HepG2 (cell line): ENCODE measurements around the gene FAM174C. TPM values are rescaled to one million over a fixed set of nuclear protein-coding genes. Genes with fewer than 3 reads are reported as not detected.
A peak's percentile ranks its signal among the peaks of the same experiment; 100 is the strongest.

ENCODE experiments used
- CEBPG ChIP-seq: IDR thresholded peaks from 2 replicates; pipeline ENCODE4 v1.6.1; 2016
- FOXP1 ChIP-seq, 2 experiments: fragments of 450-650 bp in 1 of 2; IDR thresholded peaks; 2 replicates each; pipeline ENCODE4 v1.6.1; 2017 to 2018; ENCODE audit warnings: antibody characterized with exemption in 1 of 2
- MTA3 ChIP-seq: sonication (generic); formaldehyde crosslinking; IDR thresholded peaks from 2 replicates; pipeline ENCODE4 v1.4.0; 2020; ENCODE audit warnings: missing genetic modification reagents
- SMAD3 ChIP-seq: sonication (generic); formaldehyde crosslinking; IDR thresholded peaks from 2 replicates; pipeline ENCODE4 v1.4.0; 2020; ENCODE audit warnings: missing genetic modification reagents
- U2AF2 ChIP-seq: fragments of 200-400 bp; formaldehyde crosslinking; IDR thresholded peaks from 2 replicates; pipeline ENCODE4 v1.6.1; 2017; ENCODE audit warnings: low read depth, mild to moderate bottlenecking, low read length
- ZBTB42 ChIP-seq: sonication (generic); formaldehyde crosslinking; IDR thresholded peaks from 2 replicates; pipeline ENCODE4 v1.5.0; 2020; ENCODE audit warnings: mild to moderate bottlenecking, missing genetic modification reagents
- ZNF557 ChIP-seq: sonication (generic); formaldehyde crosslinking; IDR thresholded peaks from 2 replicates; pipeline ENCODE4 v1.4.0; 2020; ENCODE audit warnings: missing genetic modification reagents
- ZNF772 ChIP-seq: sonication (generic); formaldehyde crosslinking; IDR thresholded peaks from 2 replicates; pipeline ENCODE4 v1.5.0; 2020; ENCODE audit warnings: mild to moderate bottlenecking, missing genetic modification reagents
- ZNF891 ChIP-seq: sonication (generic); formaldehyde crosslinking; IDR thresholded peaks from 2 replicates; pipeline ENCODE4 v1.5.0; 2020; ENCODE audit warnings: mild to moderate bottlenecking, missing genetic modification reagents
- polyA plus RNA-seq, 8 experiments: library from polyadenylated mRNA; depleted of rRNA in 3 of 8; stranded (reverse) in 7 of 8; unstranded in 1 of 8; fragments of >200 nt; fragmentation: Illumina TruSeq in 4 of 8; extraction: Trizol in 4 of 8; gene quantifications; 2 replicates each; pipeline versions ENCODE4 v1.2.1 to v1.2.3, GENCODE V29; 2011 to 2016; ENCODE audit warnings: low read depth in 4 of 8, missing spikeins in 1 of 8, mixed read lengths in 1 of 8; ENCODE audit not compliant: insufficient read depth in 1 of 8
- total RNA-seq, 5 experiments: library from RNA; depleted of rRNA; stranded (reverse); fragments of >200 nt; fragmentation: Illumina TruSeq; extraction: Trizol; gene quantifications; 2 replicates each; pipeline ENCODE4 v1.2.3, GENCODE V29; 2016; ENCODE audit warnings: low read depth in 1 of 5
- TF ChIP-seq, protein P1 (sequence below): IDR thresholded peaks from 2 replicates; pipeline ENCODE4 v1.4.0; 2020; ENCODE audit warnings: mild to moderate bottlenecking, missing genetic modification reagents
- TF ChIP-seq, protein P2 (sequence below): IDR thresholded peaks from 2 replicates; pipeline ENCODE4 v1.6.1; 2016
- TF ChIP-seq, protein P3 (sequence below): sonication (generic); formaldehyde crosslinking; IDR thresholded peaks from 2 replicates; pipeline ENCODE4 v1.8.1; 2023; ENCODE audit warnings: mild to moderate bottlenecking, moderate library complexity, missing genetic modification reagents
- TF ChIP-seq, protein P4 (sequence below): sonication (generic); formaldehyde crosslinking; IDR thresholded peaks from 2 replicates; pipeline ENCODE4 v1.4.0; 2020; ENCODE audit warnings: missing genetic modification reagents, mild to moderate bottlenecking, borderline replicate concordance
- TF ChIP-seq, protein P5 (sequence below): sonication (generic); formaldehyde crosslinking; IDR thresholded peaks from 2 replicates; pipeline ENCODE4 v1.4.0; 2020; ENCODE audit warnings: missing genetic modification reagents; ENCODE audit errors: not compliant biosample characterization
- TF ChIP-seq, protein P6 (sequence below): sonication (generic); formaldehyde crosslinking; IDR thresholded peaks from 2 replicates; pipeline ENCODE4 v1.4.0; 2020; ENCODE audit warnings: missing genetic modification reagents, borderline replicate concordance

Gene FAM174C
- total and polyA plus RNA-seq, 2 of the 13 experiments (the other 11 are each of a cell fraction or from before 2014, with no cell fraction given): 19.5 to 31.3 TPM

DNA sequence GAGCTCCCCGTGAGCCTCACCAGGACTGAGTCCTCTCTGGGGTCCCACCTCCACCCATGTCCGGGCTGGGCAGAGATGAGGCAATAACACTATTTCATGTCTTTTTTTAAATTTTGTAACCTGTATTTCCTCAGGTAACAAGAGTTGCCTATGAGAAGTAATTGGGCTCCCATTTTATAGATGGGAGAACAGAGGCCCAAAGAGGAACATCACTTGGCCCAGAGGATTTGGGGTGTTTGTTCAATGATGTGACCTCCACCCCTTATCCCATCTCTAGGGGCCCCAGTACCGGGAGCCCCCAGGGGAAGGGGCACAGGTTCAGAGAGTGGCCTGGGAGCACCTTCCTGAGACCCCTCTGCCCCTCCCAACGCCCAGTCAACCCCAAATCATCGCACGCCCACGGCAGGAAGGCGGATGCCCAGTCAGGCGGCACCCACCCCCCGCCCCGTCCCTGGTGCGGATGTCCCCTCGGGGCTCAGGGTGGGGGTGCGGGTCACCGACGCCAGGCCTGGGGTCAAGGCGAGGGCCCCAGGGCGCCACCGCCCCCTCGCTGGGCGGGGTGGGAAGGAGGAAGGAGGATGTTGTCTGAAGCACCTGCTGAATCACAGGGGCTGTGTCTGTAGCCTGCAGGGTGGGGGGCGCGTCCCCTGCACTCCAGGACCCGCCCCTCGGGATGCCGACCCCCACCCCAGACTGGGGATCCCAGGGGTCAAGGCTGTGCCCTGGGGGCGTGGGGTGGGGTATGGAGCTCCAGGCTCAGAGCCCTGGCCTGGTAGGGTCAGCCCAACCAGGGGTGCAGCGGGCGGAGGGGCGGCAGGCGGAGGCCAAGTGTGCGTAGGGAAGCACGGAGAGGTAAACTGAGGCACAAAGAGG lies 15.2 kb upstream of the FAM174C start (continued):
- TF ChIP-seq, protein P1, sequence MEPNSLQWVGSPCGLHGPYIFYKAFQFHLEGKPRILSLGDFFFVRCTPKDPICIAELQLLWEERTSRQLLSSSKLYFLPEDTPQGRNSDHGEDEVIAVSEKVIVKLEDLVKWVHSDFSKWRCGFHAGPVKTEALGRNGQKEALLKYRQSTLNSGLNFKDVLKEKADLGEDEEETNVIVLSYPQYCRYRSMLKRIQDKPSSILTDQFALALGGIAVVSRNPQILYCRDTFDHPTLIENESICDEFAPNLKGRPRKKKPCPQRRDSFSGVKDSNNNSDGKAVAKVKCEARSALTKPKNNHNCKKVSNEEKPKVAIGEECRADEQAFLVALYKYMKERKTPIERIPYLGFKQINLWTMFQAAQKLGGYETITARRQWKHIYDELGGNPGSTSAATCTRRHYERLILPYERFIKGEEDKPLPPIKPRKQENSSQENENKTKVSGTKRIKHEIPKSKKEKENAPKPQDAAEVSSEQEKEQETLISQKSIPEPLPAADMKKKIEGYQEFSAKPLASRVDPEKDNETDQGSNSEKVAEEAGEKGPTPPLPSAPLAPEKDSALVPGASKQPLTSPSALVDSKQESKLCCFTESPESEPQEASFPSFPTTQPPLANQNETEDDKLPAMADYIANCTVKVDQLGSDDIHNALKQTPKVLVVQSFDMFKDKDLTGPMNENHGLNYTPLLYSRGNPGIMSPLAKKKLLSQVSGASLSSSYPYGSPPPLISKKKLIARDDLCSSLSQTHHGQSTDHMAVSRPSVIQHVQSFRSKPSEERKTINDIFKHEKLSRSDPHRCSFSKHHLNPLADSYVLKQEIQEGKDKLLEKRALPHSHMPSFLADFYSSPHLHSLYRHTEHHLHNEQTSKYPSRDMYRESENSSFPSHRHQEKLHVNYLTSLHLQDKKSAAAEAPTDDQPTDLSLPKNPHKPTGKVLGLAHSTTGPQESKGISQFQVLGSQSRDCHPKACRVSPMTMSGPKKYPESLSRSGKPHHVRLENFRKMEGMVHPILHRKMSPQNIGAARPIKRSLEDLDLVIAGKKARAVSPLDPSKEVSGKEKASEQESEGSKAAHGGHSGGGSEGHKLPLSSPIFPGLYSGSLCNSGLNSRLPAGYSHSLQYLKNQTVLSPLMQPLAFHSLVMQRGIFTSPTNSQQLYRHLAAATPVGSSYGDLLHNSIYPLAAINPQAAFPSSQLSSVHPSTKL (CRISPR knock-in tag): 0 out of 2 replicates have a peak, but pooled peaks have one; percentile 16
- TF ChIP-seq SMAD3 (no peak), U2AF2 (no peak), MTA3 (CRISPR knock-in tag) (no peak), ZNF891 (CRISPR knock-in tag) (no peak), CEBPG (CRISPR knock-in tag) (no peak), ZNF772 (CRISPR knock-in tag) (no peak), ZBTB42 (no peak), ZNF557 (CRISPR knock-in tag) (no peak), FOXP1 (IDR thresholded peaks at IDR 0.05) (no peak), FOXP1 (CRISPR knock-in tag; IDR thresholded peaks at IDR 0.05) (0 out of 2 replicates have a peak, but pooled peaks have one; percentile 27)
- TF ChIP-seq, protein P2, sequence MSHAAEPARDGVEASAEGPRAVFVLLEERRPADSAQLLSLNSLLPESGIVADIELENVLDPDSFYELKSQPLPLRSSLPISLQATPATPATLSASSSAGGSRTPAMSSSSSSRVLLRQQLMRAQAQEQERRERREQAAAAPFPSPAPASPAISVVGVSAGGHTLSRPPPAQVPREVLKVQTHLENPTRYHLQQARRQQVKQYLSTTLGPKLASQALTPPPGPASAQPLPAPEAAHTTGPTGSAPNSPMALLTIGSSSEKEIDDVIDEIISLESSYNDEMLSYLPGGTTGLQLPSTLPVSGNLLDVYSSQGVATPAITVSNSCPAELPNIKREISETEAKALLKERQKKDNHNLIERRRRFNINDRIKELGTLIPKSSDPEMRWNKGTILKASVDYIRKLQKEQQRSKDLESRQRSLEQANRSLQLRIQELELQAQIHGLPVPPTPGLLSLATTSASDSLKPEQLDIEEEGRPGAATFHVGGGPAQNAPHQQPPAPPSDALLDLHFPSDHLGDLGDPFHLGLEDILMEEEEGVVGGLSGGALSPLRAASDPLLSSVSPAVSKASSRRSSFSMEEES: no peak
- TF ChIP-seq, protein P3, sequence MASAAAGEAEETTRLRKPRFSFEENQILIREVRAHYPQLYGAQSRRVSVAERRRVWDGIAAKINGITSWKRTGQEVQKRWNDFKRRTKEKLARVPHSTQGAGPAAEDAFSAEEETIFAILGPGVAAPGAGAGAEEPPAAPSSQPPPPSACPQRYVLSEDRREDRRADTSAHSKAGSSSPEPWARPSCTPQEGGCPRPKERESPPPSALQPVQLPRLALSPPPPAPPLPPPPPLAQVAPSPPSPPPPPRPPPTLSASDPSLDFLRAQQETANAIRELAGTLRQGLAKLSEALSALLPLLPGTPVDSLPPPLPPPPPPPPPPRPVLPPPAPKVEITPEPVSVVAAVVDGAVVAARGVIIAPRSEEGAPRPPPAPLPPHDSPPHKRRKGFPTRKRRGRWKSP (CRISPR knock-in tag): no peak
- TF ChIP-seq, protein P4, sequence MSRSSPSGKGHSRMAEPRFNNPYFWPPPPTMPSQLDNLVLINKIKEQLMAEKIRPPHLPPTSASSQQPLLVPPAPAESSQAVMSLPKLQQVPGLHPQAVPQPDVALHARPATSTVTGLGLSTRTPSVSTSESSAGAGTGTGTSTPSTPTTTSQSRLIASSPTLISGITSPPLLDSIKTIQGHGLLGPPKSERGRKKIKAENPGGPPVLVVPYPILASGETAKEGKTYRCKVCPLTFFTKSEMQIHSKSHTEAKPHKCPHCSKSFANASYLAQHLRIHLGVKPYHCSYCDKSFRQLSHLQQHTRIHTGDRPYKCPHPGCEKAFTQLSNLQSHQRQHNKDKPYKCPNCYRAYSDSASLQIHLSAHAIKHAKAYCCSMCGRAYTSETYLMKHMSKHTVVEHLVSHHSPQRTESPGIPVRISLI (CRISPR knock-in tag): no peak
- TF ChIP-seq, protein P5, sequence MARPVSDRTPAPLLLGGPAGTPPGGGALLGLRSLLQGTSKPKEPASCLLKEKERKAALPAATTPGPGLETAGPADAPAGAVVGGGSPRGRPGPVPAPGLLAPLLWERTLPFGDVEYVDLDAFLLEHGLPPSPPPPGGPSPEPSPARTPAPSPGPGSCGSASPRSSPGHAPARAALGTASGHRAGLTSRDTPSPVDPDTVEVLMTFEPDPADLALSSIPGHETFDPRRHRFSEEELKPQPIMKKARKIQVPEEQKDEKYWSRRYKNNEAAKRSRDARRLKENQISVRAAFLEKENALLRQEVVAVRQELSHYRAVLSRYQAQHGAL (CRISPR knock-in tag): no peak
- TF ChIP-seq, protein P6, sequence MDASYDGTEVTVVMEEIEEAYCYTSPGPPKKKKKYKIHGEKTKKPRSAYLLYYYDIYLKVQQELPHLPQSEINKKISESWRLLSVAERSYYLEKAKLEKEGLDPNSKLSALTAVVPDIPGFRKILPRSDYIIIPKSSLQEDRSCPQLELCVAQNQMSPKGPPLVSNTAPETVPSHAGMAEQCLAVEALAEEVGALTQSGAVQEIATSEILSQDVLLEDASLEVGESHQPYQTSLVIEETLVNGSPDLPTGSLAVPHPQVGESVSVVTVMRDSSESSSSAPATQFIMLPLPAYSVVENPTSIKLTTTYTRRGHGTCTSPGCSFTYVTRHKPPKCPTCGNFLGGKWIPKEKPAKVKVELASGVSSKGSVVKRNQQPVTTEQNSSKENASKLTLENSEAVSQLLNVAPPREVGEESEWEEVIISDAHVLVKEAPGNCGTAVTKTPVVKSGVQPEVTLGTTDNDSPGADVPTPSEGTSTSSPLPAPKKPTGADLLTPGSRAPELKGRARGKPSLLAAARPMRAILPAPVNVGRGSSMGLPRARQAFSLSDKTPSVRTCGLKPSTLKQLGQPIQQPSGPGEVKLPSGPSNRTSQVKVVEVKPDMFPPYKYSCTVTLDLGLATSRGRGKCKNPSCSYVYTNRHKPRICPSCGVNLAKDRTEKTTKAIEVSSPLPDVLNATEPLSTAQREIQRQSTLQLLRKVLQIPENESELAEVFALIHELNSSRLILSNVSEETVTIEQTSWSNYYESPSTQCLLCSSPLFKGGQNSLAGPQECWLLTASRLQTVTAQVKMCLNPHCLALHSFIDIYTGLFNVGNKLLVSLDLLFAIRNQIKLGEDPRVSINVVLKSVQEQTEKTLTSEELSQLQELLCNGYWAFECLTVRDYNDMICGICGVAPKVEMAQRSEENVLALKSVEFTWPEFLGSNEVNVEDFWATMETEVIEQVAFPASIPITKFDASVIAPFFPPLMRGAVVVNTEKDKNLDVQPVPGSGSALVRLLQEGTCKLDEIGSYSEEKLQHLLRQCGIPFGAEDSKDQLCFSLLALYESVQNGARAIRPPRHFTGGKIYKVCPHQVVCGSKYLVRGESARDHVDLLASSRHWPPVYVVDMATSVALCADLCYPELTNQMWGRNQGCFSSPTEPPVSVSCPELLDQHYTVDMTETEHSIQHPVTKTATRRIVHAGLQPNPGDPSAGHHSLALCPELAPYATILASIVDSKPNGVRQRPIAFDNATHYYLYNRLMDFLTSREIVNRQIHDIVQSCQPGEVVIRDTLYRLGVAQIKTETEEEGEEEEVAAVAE (CRISPR knock-in tag): no peak
